HG02759 (cell line): ENCODE results near the gene PPP1R3E.

Experiments
- ATAC-seq: cut with Tn5 transposase; IDR thresholded peaks from one replicate; pipeline ENCODE4 v1.9.1; 2021; ENCODE audit warnings: mild to moderate bottlenecking, moderate library complexity; ENCODE audit not compliant: unreplicated experiment

PPP1R3E gene

DNA sequence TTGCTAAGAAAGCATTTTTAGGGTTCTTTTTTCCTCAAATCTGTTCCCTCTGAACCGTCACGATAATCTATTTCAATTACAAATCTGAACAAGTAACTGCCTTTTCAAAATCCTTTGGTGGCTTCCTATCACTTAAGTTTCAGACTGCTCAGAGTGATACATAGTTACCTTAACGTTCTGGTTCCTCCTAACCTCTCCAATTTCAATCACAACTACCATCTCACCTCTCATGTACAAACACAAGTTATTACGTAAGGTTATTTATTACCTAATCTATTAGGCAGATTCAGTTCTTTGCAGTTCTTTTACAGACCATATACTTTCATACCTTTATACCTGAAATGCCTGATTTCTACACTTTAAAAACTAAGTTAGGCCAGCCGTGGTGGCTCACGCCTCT is 52.8 kb downstream of the PPP1R3E start:
- no peak for ATAC-seq

- ATAC-seq = no peak
These were observed 54.1 kb downstream of the PPP1R3E start for GRCh38 chr14:23248601-23249000.
